Hematopoietic multipotent progenitor cell (in vitro differentiated cells): ENCODE measurements around the gene DIPK1A. TPM values are rescaled to one million over a fixed set of nuclear protein-coding genes. Genes with fewer than 3 reads are reported as not detected.
"Not testable (repeated sequence)": the region's sequence is repeated elsewhere in the genome, so short reads cannot be mapped to it uniquely, and the experiment has no call there.

Experiments used
- DNase-seq, 3 donors: peaks; one replicate each; pipeline ENCODE4 v3.0.0-alpha.2; 2011 to 2015; ENCODE audit warnings: low read depth in 2 of 3, low spot score in 2 of 3
- total RNA-seq: library from RNA; depleted of rRNA; stranded (reverse); fragments of >200 nt; gene quantifications from one replicate; pipeline ENCODE4 v1.2.3, GENCODE V29; 2012

DIPK1A gene
- total RNA-seq, 1 donor: 0.27 TPM

- DNase-seq: no peak
Measured at GRCh38 chr1:92980732-92981647, 19.7 kb upstream of the DIPK1A start.

- no peak for DNase-seq
Measured at GRCh38 chr1:92975551-92976232, 14.4 kb upstream of the DIPK1A start.

- DNase-seq: not testable (repeated sequence)
Measured at GRCh38 chr1:92974112-92974511, 12.8 kb upstream of the DIPK1A start.

GRCh38 chr1:92973203-92973897 is 12.1 kb upstream of the DIPK1A start:
- no peak for DNase-seq

GRCh38 chr1:92972409-92973129 is 11.3 kb upstream of the DIPK1A start:
- no peak for DNase-seq

- DNase-seq: not testable (repeated sequence)
Measured at GRCh38 chr1:92971932-92972331, 10.7 kb upstream of the DIPK1A start.

- no peak for DNase-seq
Measured at GRCh38 chr1:92970990-92971689, 9.9 kb upstream of the DIPK1A start.

- DNase-seq: no peak
Measured at GRCh38 chr1:92969517-92969916, 8.3 kb upstream of the DIPK1A start.

GRCh38 chr1:92968138-92969032 is 7.1 kb upstream of the DIPK1A start:
- DNase-seq: peak in 1 of 3 donors; percentile 28

- no peak for DNase-seq
Measured at GRCh38 chr1:92964998-92965397, 3.7 kb upstream of the DIPK1A start.

- DNase-seq: no peak
Measured at GRCh38 chr1:92964316-92964715, 3.1 kb upstream of the DIPK1A start.

GRCh38 chr1:92961896-92962752 is 862 bp upstream of the DIPK1A start:
- peak; percentile 62 to 78 (median 68) for DNase-seq

- DNase-seq: peak; percentile 53 to 78 (median 70)
Measured at GRCh38 chr1:92960395-92961130, 699 bp downstream of the DIPK1A start.

- no peak for DNase-seq
Measured at GRCh38 chr1:92958203-92958970, 2.9 kb downstream of the DIPK1A start.

- DNase-seq: no peak
Measured at GRCh38 chr1:92957030-92957734, 4.1 kb downstream of the DIPK1A start.
